Glutamatergic neuron (in vitro differentiated cells): ENCODE measurements around the gene PRKAG2. TPM values are rescaled to one million over a fixed set of nuclear protein-coding genes. Genes with fewer than 3 reads are reported as not detected.

ENCODE experiments used
- DNase-seq: peaks from one replicate; pipeline ENCODE4 v3.0.0; 2022
- H3K27ac Mint-ChIP-seq: one replicate; pipeline ENCODE4 v1.8.0; 2020; ENCODE audit warnings: mild to moderate bottlenecking, mixed read lengths, inconsistent platforms; ENCODE audit not compliant: unreplicated experiment
- H3K27me3 Mint-ChIP-seq: one replicate; pipeline ENCODE4 v1.8.0; 2020; ENCODE audit warnings: mild to moderate bottlenecking, moderate library complexity, mixed read lengths, inconsistent platforms; ENCODE audit not compliant: unreplicated experiment
- H3K36me3 Mint-ChIP-seq: one replicate; pipeline ENCODE4 v1.8.0; 2020; ENCODE audit warnings: mild to moderate bottlenecking, mixed read lengths, inconsistent platforms; ENCODE audit not compliant: unreplicated experiment
- H3K4me1 Mint-ChIP-seq: one replicate; pipeline ENCODE4 v1.8.0; 2020; ENCODE audit warnings: mild to moderate bottlenecking, low read depth, mixed read lengths, inconsistent platforms; ENCODE audit not compliant: unreplicated experiment
- H3K4me3 Mint-ChIP-seq: one replicate; pipeline ENCODE4 v1.8.0; 2020; ENCODE audit warnings: mild to moderate bottlenecking, mixed read lengths, inconsistent platforms; ENCODE audit not compliant: unreplicated experiment
- H3K9me3 Mint-ChIP-seq: one replicate; pipeline ENCODE4 v1.8.0; 2020; ENCODE audit warnings: mild to moderate bottlenecking, moderate library complexity, mixed read lengths, inconsistent platforms; ENCODE audit not compliant: unreplicated experiment
- CTCF ChIP-seq: fragments of 200-600 bp; sonication (generic); IDR thresholded peaks from one replicate; pipeline ENCODE4 v1.5.0; 2021; ENCODE audit not compliant: partially characterized antibody, unreplicated experiment
- total RNA-seq: library from RNA; stranded (reverse); fragmentation: NEBNext Ultra II Directional; extraction: Animal tissue kit (Norgen Biotek cat#: 25700); gene quantifications from one replicate; pipeline ENCODE4 v1.2.1, GENCODE V29; 2021; ENCODE audit not compliant: unreplicated experiment

PRKAG2 gene
- total RNA-seq, 1 donor from 2014 or later = 24.7 TPM

GRCh38 chr7:151717415-151717814, 159.5 kb downstream of the PRKAG2 start:
- no peak for TF ChIP-seq CTCF
- H3K36me3 Mint-ChIP-seq = no peaks in the 10 kb centered on the region
- no peak overlapping the region for H3K4me3 Mint-ChIP-seq
- H3K4me1 Mint-ChIP-seq = peaks cover 3% of the 10 kb centered on the region
- no peak for DNase-seq
- H3K27ac Mint-ChIP-seq = no peak overlapping the region
- peaks cover 4% of the 10 kb centered on the region for H3K9me3 Mint-ChIP-seq
- peaks cover 2% of the 10 kb centered on the region for H3K27me3 Mint-ChIP-seq

- H3K9me3 Mint-ChIP-seq = peaks cover 4% of the 10 kb centered on the region
- DNase-seq = no peak
- no peak overlapping the region for H3K4me3 Mint-ChIP-seq
- TF ChIP-seq CTCF = no peak
- no peak overlapping the region for H3K27ac Mint-ChIP-seq
- no peaks in the 10 kb centered on the region for H3K36me3 Mint-ChIP-seq
- H3K4me1 Mint-ChIP-seq = peaks cover 3% of the 10 kb centered on the region
- peaks cover 2% of the 10 kb centered on the region for H3K27me3 Mint-ChIP-seq
These were observed 160.6 kb downstream of the PRKAG2 start for GRCh38 chr7:151716323-151716722.

- Mint-ChIP-seq H3K9me3 (peaks cover 4% of the 10 kb centered on the region), H3K4me3 (no peak overlapping the region)
These were observed 161.1 kb downstream of the PRKAG2 start for GRCh38 chr7:151715666-151716315.

GRCh38 chr7:151714201-151714600, 162.7 kb downstream of the PRKAG2 start:
- no peak overlapping the region for H3K27ac Mint-ChIP-seq
- H3K4me3 Mint-ChIP-seq = no peak overlapping the region

More at GRCh38 chr7:151715666-151716315, 161.1 kb downstream of the PRKAG2 start:
- Mint-ChIP-seq H3K27me3 (peaks cover 2% of the 10 kb centered on the region), H3K36me3 (no peaks in the 10 kb centered on the region), H3K27ac (no peak overlapping the region), H3K4me1 (peaks cover 3% of the 10 kb centered on the region)
- TF ChIP-seq CTCF = no peak
- DNase-seq = no peak

DNA sequence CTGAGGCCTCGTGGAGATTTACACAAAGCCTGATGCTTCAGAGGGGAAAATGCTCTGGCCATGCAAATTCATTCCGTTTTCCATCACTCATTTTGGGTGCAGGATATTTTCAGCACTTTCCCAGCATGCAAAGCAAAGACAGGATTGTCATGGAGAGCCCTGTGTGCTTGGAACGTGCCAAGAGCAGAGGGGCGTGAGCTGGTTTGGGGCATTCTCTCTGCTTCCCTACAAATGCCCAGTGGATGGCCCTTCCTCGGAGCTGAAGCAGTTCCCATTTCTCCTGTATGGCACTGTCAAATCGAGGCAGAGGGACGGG, 164.1 kb downstream of the PRKAG2 start:
- Mint-ChIP-seq H3K4me1 (no peaks in the 10 kb centered on the region), H3K27ac (no peak overlapping the region), H3K9me3 (peaks cover 11% of the 10 kb centered on the region), H3K27me3 (peaks cover 4% of the 10 kb centered on the region), H3K36me3 (no peaks in the 10 kb centered on the region), H3K4me3 (no peak overlapping the region)
- no peak for DNase-seq
- no peak for TF ChIP-seq CTCF

More at GRCh38 chr7:151714201-151714600, 162.7 kb downstream of the PRKAG2 start:
- peaks cover 9% of the 10 kb centered on the region for H3K9me3 Mint-ChIP-seq
- no peaks in the 10 kb centered on the region for H3K36me3 Mint-ChIP-seq
- H3K27me3 Mint-ChIP-seq = peaks cover 4% of the 10 kb centered on the region
- H3K4me1 Mint-ChIP-seq = no peaks in the 10 kb centered on the region
- no peak for TF ChIP-seq CTCF
- DNase-seq = no peak
